Activated CD4-positive, alpha-beta T cell treated with anti-CD3 and anti-CD28 coated beads, Interleukin-2, Interleukin-6, amounts not matched to agents 100 ng/mL and 50 ng/mL, durations not matched to agents 16 hours and 8 hours (primary cell): Measurements from ENCODE around the gene CCR4.
"Not testable (repeated sequence)": the region's sequence is repeated elsewhere in the genome, so short reads cannot be mapped to it uniquely, and the experiment has no call there.

Source experiments
- DNase-seq: peaks from one replicate; pipeline ENCODE4 v3.0.0-alpha.2; 2020

CCR4 gene

DNA sequence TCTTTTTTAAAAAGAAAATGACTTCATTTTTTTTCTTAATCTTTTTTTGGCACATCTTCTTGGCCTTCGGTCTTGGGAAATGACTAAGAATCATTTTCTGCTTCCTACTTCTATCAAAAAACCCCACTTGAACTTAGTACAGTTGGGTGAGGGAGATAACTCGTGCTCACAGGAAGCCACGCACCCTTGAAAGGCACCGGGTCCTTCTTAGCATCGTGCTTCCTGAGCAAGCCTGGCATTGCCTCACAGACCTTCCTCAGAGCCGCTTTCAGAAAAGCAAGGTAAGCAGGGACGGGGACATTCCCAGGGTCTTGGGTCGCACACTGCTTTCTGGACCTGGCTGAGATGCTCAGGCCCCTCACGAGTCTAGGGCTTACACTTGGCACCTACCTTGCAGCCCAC lies at the start of gene CCR4:
Gene CCR4, plus strand, starts transcription at position 235 of the 402 bp plus-strand sequence. CDS start 1,779 bp downstream, outside the sequence.
- peak; percentile 87 for DNase-seq

DNA sequence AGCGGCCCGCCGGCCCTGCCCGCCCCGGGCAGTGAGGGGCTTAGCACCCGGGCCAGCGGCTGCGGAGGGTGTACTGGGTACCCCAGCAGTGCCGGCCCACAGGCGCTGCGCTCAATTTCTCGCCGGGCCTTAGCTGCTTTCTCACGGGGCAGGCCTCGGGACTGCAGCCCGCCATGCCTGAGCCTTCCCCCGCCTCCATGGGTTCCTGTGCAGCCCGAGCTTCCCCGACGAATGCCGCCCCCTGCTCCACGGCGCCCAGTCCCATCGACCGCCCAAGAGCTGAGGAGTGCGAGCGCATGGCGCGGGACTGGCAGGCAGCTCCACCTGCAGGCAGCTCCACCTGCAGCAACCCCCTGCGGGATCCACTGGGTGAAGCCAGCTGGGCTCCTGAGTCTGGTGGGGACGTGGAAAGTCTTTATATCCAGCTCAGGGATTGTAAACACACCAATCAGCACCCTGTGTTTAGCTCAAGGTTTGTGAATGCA lies 48.5 kb upstream of the CCR4 start:
- DNase-seq: peak; percentile 47

- no peak for DNase-seq
These were observed 47.5 kb upstream of the CCR4 start for GRCh38 chr3:32903953-32904352.

- DNase-seq: no peak
These were observed 41.4 kb upstream of the CCR4 start for GRCh38 chr3:32909999-32910398.

GRCh38 chr3:32910954-32911353 lies 40.5 kb upstream of the CCR4 start:
- no peak for DNase-seq

- no peak for DNase-seq
These were observed 39.4 kb upstream of the CCR4 start for GRCh38 chr3:32912046-32912445.

GRCh38 chr3:32913790-32914446 lies 37.5 kb upstream of the CCR4 start:
- DNase-seq: no peak

DNA sequence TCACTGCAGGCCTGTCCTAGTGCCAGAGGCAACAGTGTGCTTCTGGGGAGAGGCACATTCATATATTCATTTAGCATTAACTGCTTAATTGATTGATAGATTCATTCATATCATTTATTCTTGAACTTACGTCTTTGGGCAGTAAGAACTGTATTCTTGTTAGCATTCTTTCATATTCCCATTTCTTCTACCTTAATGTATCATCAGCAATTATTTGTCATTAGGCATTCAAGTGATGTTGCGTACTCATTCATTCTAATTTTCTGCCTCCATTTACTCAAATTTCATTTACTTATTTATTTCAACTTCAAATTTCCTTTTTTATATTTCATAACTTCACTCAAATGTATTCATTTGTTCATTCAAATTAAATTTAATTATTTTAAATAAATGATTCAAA lies 31.5 kb upstream of the CCR4 start:
- DNase-seq: no peak

- no peak for DNase-seq
These were observed 29.4 kb upstream of the CCR4 start for GRCh38 chr3:32922078-32922477.

GRCh38 chr3:32930161-32930560 lies 21.3 kb upstream of the CCR4 start:
- no peak for DNase-seq

- DNase-seq: not testable (repeated sequence)
These were observed 20.2 kb upstream of the CCR4 start for GRCh38 chr3:32931273-32931672.

- peak; percentile 36 for DNase-seq
These were observed 17.2 kb upstream of the CCR4 start for GRCh38 chr3:32934150-32934742.

DNA sequence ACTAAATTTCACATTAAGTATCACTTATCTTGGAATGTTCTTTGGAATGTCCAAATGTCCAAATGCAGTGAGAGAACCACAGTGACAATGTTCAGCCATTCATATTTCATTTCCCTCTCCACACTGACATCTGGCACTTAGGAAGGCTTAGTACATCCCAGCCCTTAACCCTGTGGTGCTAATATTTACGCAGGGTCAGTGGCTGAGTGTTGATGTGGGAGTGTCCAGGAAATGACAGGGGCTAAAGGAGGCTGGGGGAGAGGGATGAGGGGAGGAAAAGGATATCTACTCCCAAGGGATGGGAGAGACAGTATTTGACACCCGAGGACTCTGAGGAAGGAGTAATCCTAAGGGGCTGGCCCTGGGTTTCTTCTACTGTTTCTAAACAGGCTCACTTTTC lies 14.1 kb upstream of the CCR4 start:
- DNase-seq: no peak

- not testable (repeated sequence) for DNase-seq
These were observed 11.7 kb upstream of the CCR4 start for GRCh38 chr3:32939531-32940284.

GRCh38 chr3:32940726-32941125 lies 10.7 kb upstream of the CCR4 start:
- DNase-seq: no peak

GRCh38 chr3:32945136-32945535 lies 6.3 kb upstream of the CCR4 start:
- DNase-seq: no peak

GRCh38 chr3:32945598-32945997 lies 5.8 kb upstream of the CCR4 start:
- DNase-seq: not testable (repeated sequence)

DNA sequence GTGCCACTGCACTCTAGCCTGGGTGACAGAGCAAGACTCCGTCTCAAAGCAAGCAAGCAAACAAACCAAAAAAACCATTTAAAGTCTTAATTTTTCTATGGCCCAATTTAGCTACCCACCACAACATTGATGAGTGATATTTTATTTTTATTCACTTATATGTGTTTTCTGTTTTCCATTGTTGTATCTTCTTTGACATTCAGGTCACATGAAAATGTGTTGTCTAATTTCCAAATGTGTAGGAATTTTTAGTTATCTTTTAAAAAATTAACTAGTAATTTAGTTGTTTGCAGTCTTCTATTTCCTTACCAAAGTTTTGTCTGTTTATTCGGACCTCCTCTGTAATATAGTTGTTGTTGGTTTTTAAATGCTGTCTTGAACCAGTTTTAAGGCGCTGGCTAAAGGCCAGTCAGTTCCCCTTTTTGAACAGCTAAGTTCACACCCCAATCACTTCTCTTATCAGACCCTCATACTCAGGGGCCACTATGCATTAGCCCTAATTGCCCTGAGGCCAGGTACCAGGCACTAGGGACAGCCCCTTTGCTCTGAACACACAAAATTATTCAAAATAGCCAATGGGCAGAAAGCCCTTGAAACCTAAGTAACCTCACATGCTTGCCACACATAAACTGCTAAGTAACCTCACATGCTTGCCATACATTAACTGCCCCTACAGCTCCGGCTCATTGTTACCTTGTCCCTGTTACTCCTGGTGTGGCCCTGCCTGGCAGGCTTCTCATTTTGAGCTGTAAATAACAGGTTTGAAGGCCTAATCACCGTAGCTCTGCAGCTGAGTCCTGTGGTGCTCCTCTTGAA lies 4.3 kb upstream of the CCR4 start:
- DNase-seq: no peak

DNA sequence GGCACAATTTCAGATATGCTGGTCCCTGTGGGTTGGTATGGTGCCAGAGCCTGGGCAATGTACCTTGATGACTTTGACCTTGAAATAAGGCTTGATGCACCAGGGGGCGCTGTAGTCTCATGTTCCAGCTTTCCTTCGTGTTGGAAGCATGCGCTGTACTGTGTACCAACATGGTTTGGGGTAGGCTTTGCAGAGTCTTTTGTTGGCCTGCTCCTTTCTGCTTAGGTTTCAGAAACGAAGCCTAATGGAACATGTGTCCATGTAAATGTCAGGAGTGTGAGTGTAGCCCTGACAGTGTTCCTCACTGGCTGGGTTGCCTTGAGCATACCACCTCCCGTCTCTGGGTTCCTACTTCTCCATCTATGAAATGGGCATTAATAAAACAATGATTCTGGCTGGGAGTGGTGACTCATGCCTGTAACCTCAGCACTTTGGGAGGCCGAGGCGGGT lies 3.6 kb upstream of the CCR4 start:
- peak; percentile 96 for DNase-seq

GRCh38 chr3:32948625-32949445 lies 2.6 kb upstream of the CCR4 start:
- no peak for DNase-seq

DNA sequence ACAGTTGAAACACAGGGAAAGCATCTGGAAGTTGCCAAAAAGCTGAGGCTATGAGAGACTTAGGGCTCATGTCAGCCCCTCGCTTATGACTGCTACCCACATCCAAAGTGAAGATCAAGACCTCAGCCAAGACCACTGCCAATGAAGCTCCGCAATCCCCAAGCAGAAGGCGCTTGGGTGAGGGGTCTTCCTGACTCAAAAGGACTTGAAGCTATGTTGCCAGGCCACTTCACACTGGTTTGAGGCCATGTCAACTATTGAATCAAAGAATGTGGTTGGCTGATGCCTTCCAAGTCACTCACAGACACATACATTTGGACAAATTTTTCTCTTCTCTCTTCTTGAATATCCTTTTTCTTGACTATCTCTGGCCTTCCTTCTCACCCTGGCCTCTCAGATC lies 928 bp upstream of the CCR4 start:
- DNase-seq: no peak
